ENCODE measurements around the gene PPP2R2C.

PPP2R2C gene

DNA sequence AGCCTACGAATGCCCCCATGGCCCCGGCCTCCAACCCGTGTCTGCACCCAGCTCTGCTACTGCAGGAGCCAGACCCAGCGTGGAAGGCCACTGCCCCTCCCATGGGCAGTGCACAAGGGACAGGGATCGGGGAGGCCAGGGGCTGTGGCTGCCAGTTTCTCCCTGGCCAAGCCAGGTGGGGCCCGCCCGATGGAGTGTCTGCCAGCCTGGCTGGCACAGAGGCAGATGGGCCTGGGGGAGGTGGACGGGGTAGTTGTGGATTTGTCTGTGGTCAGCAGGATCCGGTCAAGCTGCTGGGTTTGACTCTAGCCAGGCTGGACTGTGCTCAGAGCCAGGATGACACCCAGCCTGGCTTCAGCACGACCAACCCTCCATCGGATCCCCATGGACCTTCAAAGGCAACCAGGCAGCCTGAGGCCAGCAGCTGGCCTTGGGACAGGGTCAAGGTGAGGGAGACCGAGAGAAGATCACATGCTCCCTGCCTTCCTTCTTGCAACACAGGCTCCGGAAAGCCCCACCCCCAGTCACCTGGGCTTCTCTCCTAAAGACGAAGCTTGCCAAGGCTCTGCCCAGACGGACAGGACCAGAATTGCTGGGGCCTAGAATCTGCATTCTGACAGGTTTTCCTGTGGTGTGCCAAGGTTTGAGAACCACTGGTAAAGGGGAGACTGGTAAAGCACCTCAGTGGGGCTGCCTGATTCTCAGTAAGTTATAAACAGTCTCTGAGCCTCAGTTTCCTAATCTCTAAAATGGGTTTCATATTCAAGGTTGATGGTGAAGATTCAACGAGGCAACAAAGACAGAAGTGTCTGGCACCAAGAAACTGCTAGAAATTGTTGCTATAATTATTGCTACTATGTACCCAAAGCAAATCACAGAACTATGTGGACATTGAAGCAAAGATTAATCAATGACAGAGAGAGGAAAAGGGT is 78.6 kb downstream of the PPP2R2C start:
- DNase-seq (ENCODE audit: low spot score) = no peak
- TF ChIP-seq, protein P1, sequence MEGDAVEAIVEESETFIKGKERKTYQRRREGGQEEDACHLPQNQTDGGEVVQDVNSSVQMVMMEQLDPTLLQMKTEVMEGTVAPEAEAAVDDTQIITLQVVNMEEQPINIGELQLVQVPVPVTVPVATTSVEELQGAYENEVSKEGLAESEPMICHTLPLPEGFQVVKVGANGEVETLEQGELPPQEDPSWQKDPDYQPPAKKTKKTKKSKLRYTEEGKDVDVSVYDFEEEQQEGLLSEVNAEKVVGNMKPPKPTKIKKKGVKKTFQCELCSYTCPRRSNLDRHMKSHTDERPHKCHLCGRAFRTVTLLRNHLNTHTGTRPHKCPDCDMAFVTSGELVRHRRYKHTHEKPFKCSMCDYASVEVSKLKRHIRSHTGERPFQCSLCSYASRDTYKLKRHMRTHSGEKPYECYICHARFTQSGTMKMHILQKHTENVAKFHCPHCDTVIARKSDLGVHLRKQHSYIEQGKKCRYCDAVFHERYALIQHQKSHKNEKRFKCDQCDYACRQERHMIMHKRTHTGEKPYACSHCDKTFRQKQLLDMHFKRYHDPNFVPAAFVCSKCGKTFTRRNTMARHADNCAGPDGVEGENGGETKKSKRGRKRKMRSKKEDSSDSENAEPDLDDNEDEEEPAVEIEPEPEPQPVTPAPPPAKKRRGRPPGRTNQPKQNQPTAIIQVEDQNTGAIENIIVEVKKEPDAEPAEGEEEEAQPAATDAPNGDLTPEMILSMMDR (IDR thresholded peaks at IDR 0.05; ENCODE audit: extremely low read depth, insufficient read depth, missing control alignments) = no peak
- in situ Hi-C loops (cut with MboI; ENCODE audit: low pct_unique_long_range_greater_than_20kb, low sequenced_read_pairs, unreplicated experiment) = no loop called here

DNA sequence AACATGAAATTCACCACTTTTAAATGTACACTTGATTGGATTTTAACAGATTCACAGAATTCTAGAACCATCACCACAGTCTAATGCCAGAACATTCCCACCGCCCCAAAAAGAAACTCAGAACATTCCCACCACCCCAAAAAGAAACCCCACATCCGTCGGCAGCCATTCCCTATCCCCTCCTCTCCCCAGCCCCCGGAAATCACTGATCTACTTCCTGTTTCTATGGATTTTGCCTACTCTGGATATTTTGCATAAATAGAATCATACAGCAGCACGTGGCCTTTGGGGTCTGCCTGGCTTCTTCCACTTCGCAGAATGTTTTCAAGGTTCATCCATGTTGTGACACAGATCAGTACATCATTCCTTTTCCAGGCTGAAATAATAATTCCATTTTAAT is 79.3 kb downstream of the PPP2R2C start:
- in situ Hi-C loops (cut with MboI; ENCODE audit: low pct_unique_long_range_greater_than_20kb, low sequenced_read_pairs, unreplicated experiment) = no loop called here
- TF ChIP-seq, protein P1 (IDR thresholded peaks at IDR 0.05; ENCODE audit: extremely low read depth, insufficient read depth, missing control alignments) = no peak
- DNase-seq (ENCODE audit: low spot score) = no peak

DNA sequence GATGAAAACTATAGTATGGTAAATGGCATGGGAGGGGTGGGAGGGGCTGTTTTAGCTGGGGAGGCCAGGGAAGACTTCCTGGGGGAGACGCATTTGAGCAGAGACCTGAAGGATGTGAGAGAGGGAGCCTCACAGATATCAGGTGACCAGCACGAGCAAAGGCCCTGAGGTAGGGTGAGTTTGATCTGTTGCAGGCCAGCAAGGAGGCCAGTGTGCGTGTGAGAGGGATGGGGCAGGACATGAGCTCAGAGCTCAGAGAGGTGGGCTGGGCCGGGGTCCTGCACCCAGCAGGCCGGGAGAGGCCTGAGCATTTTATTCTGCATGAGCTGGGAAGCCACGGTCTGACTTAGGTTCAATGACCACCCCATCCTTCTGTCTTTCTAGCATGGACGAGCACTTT is 80.0 kb downstream of the PPP2R2C start:
- TF ChIP-seq, protein P1 (IDR thresholded peaks at IDR 0.05; ENCODE audit: extremely low read depth, insufficient read depth, missing control alignments) = no peak
- in situ Hi-C loops (cut with MboI; ENCODE audit: low pct_unique_long_range_greater_than_20kb, low sequenced_read_pairs, unreplicated experiment) = no loop called here
- no peak for DNase-seq (ENCODE audit: low spot score)

DNA sequence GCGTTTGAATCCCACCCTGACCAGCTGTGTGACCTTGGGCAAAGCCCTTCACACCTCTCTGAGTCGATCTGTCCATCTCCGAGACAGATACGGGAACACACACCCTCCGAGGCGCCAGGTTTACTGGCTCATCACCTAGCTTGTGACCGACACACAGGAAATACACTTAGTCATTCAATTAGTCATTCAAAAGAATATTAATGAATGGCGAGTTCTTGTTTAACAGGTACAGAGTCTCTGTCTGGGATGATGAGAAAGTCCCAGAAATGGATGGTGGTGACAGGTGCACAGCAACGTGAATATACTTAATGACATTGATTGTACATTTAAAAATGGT is 80.6 kb downstream of the PPP2R2C start:
- in situ Hi-C loops (cut with MboI; ENCODE audit: low pct_unique_long_range_greater_than_20kb, low sequenced_read_pairs, unreplicated experiment) = no loop called here
- TF ChIP-seq, protein P1 (IDR thresholded peaks at IDR 0.05; ENCODE audit: extremely low read depth, insufficient read depth, missing control alignments) = no peak
- DNase-seq (ENCODE audit: low spot score) = no peak

DNA sequence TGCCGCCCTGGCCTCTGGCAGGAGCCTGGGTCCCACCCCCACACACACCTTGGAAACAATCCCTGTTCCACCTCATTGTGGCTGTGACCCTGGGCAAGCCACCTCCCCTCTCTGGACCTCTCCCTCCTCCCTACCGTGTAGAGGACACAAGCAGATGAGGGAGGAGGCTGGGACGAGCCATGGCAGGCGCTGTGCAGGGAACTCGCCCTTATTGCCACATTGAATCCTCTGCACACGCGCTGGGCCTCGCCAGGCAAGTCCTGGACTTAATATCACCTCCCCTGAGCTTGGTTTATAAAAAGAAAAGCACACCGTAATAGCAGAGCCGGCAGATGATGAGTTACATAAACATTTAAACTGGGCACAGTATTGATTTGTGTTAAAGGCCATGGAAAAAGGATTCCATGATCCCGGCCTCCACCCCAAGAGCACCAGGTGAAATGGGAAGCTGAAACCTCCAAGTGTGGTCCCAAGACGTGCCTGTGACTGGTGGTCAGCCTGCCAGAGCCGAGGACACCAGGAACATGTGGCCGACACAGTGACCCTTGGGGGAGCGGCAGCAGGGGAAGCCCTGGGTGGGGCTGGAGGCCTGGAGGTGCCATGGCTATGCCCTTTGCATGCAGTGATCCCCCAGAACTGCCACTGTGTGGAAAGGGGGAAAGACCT is 81.1 kb downstream of the PPP2R2C start:
- in situ Hi-C loops (cut with MboI; ENCODE audit: low pct_unique_long_range_greater_than_20kb, low sequenced_read_pairs, unreplicated experiment) = no loop called here
- TF ChIP-seq, protein P1 (IDR thresholded peaks at IDR 0.05; ENCODE audit: extremely low read depth, insufficient read depth, missing control alignments) = no peak
- no peak for DNase-seq (ENCODE audit: low spot score)

DNA sequence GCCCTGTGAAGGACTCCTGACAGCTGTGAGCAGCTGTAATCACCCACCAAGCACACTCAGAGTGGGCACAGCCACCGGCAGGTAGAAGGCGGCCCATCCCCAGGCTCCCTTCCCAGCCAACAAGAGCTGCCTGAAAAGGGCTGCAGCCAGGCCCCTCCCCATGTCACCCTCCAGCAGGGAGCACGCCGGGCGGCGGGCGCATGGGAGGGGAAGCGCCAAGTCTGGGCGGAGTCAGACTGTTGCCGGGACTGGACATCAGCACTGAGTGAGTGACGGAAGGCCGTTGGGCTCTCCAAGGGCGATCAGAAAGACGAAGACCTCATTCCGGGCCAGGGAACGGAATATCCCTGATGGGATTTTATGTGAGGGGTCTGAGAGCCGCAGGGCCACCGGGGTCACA is 82.1 kb downstream of the PPP2R2C start:
- DNase-seq (ENCODE audit: low spot score) = no peak
- TF ChIP-seq, protein P1 (IDR thresholded peaks at IDR 0.05; ENCODE audit: extremely low read depth, insufficient read depth, missing control alignments) = no peak
- in situ Hi-C loops (cut with MboI; ENCODE audit: low pct_unique_long_range_greater_than_20kb, low sequenced_read_pairs, unreplicated experiment) = no loop called here

All from GM13977 (cell line).